PFSK-1 (cell line): ENCODE results near the gene ABCB8.

Experiments used
- FOXP2 ChIP-seq: optimal IDR thresholded peaks from 2 replicates; pipeline ENCODE3; 2011; ENCODE audit warnings: borderline replicate concordance, control low read depth, inconsistent platforms; ENCODE audit not compliant: insufficient read depth; ENCODE audit errors: extremely low read length, extremely low read depth
- POLR2AphosphoS5 ChIP-seq: IDR thresholded peaks from 2 replicates; pipeline ENCODE4 v1.6.1; 2012; ENCODE audit warnings: low read depth, mild to moderate bottlenecking, control low read depth, low read length, moderate library complexity
- SIN3A ChIP-seq: IDR thresholded peaks from 2 replicates; pipeline ENCODE4 v1.6.1; 2012; ENCODE audit warnings: mild to moderate bottlenecking, low read length, moderate library complexity, borderline replicate concordance; ENCODE audit not compliant: insufficient read depth
- TAF1 ChIP-seq: IDR thresholded peaks from 2 replicates; pipeline ENCODE4 v1.6.1; 2012; ENCODE audit warnings: low read length, control low read depth, borderline replicate concordance; ENCODE audit not compliant: insufficient read depth
- TF ChIP-seq, protein P1 (sequence below), 2 experiments: IDR thresholded peaks; 2 replicates each; pipeline versions ENCODE4 v1.6.1 to v1.8.0; 2011 to 2012; ENCODE audit warnings: low read depth in 2 of 2, low read length in 2 of 2, control low read depth in 1 of 2, inconsistent platforms in 1 of 2, mild to moderate bottlenecking in 1 of 2, moderate library complexity in 1 of 2; ENCODE audit not compliant: insufficient read depth in 1 of 2

Gene ABCB8

GRCh38 chr7:151056283-151056665, 28.0 kb downstream of the ABCB8 start:
- TF ChIP-seq FOXP2 (no peak), TAF1 (no peak), POLR2AphosphoS5 (no peak), SIN3A (no peak)
- TF ChIP-seq, protein P1, sequence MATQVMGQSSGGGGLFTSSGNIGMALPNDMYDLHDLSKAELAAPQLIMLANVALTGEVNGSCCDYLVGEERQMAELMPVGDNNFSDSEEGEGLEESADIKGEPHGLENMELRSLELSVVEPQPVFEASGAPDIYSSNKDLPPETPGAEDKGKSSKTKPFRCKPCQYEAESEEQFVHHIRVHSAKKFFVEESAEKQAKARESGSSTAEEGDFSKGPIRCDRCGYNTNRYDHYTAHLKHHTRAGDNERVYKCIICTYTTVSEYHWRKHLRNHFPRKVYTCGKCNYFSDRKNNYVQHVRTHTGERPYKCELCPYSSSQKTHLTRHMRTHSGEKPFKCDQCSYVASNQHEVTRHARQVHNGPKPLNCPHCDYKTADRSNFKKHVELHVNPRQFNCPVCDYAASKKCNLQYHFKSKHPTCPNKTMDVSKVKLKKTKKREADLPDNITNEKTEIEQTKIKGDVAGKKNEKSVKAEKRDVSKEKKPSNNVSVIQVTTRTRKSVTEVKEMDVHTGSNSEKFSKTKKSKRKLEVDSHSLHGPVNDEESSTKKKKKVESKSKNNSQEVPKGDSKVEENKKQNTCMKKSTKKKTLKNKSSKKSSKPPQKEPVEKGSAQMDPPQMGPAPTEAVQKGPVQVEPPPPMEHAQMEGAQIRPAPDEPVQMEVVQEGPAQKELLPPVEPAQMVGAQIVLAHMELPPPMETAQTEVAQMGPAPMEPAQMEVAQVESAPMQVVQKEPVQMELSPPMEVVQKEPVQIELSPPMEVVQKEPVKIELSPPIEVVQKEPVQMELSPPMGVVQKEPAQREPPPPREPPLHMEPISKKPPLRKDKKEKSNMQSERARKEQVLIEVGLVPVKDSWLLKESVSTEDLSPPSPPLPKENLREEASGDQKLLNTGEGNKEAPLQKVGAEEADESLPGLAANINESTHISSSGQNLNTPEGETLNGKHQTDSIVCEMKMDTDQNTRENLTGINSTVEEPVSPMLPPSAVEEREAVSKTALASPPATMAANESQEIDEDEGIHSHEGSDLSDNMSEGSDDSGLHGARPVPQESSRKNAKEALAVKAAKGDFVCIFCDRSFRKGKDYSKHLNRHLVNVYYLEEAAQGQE (IDR thresholded peaks at IDR 0.05; ENCODE audit: insufficient read depth in 1 of 2, low read depth in 2 of 2, low read length in 2 of 2) = no peak

DNA sequence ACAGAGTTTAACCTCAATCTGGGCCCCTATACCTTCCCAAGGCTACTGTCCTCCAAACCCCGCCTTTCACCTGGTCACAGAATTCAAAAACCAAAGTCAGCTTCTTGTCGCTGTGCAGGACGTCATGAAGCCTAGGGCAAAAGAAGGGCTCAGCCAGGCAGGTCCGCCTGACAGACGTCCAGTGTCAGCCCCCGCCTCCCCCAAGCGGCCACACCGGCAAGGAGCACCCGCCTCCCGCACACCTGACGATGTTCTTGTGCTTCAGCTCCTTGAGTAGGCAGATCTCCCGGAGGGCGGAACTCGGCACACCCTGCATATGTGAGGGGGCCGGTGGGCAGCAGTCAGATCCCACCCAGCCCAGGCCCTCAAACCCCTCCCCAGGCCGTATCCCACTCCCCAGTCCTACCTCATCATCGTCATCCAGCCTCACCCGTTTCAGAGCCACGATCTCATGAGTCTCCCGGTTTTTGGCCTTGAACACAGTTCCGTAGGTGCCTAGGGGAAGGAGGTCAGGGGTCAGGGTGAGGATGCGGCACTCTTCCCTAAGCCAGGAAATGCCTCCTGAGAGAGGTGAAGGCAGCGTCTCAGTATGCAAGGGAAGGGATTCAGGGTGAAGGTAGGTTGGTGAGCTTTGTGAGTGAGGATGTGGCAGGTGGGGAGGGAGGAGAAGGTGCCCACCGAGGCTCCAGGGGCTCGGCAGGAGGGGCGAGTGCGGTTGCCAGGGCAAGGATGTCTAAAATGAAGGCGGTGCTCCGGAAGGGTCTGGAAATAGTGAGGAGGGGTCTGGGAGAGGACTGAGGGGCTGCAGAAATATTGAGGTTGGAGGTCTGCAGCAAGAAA, 28.6 kb downstream of the ABCB8 start:
- TF ChIP-seq SIN3A = no peak
- TF ChIP-seq, protein P1 (IDR thresholded peaks at IDR 0.05; ENCODE audit: insufficient read depth in 1 of 2, low read depth in 2 of 2, low read length in 2 of 2) = no peak
- TF ChIP-seq POLR2AphosphoS5 = no peak
- no peak for TF ChIP-seq TAF1
- no peak for TF ChIP-seq FOXP2

DNA sequence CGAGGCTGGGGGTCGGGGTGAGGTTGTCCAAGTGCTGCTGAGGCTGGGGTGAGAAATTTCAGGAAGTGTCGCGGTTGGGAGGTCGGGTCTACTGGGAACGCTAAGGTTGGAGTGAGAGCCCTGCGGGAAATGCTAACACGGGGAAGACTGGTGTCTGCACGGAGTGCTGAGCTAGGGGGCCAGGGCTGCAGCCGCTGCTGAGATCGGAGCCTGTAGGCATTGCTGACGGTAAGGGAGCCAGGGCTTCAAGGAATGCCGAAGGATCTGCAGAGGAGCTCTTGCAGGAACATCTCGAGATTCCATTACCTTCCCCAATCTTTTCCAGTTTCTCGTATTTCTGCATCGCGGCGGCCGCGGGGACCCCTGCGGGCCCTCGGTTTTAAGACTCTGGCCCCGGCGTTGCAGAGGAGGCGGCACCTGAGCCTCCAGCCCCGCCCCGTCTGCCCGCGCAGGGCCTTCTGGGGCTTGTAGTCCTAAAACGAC, 29.3 kb downstream of the ABCB8 start, which contains the start of gene CDK5:
TSS of gene CDK5 (minus strand) at position 392 of the 483 bp plus-strand sequence. CDS start at position 343, 49 bp downstream.
- no peak for TF ChIP-seq SIN3A
- TF ChIP-seq POLR2AphosphoS5 = no peak
- no peak for TF ChIP-seq FOXP2
- no peak for TF ChIP-seq TAF1
- TF ChIP-seq, protein P1 (IDR thresholded peaks at IDR 0.05; ENCODE audit: insufficient read depth in 1 of 2, low read depth in 2 of 2, low read length in 2 of 2) = no peak

- no peak for TF ChIP-seq FOXP2
- peak; percentile 61; the same call in 1 of the 2 replicates for TF ChIP-seq POLR2AphosphoS5
Measured at GRCh38 chr7:151057989-151058780, 29.9 kb downstream of the ABCB8 start.

DNA sequence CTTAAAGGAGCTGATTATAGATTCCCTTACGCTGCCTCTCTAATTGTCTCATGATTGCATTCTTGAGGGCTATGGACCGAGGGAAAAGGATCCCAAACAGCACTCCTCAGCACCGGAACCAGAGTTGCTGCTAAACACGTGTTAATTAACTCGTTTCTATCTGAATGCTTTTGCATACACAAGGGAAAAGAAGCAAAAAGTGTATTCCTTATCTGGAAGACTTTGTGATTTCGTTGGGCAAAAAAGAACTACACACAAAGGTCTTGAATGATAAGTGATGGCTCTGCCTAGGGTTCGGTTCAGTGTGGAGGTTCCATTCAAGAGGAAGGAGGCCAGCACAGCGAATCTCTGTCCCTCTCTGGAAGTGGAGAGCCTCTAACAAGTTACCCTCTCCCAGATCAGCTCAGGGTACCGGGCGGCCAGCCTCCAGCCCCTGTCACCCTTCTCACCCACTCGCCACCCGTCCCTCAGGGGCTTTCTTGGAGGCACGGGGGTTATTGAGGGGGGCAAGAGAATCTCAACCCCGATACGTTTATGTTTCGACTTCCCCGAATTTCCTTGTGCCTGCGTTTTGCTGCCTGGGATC, 30.6 kb downstream of the ABCB8 start:
- TF ChIP-seq TAF1 (no peak), SIN3A (no peak), FOXP2 (no peak), POLR2AphosphoS5 (no peak; the same call in 1 of the 2 replicates)
- TF ChIP-seq, protein P1 (IDR thresholded peaks at IDR 0.05; ENCODE audit: insufficient read depth in 1 of 2, low read depth in 2 of 2, low read length in 2 of 2) = no peak
